Esophagus muscularis mucosa (tissue), 4 donors: Measurements from ENCODE around the gene SHF. TPM values are rescaled to one million over a fixed set of nuclear protein-coding genes. Genes with fewer than 3 reads are reported as not detected.

Experiments used
- DNase-seq: peaks from one replicate; pipeline ENCODE4 v3.0.0-alpha.2; 2017; ENCODE audit errors: extremely low spot score
- H3K27ac ChIP-seq, 4 donors: fragments of 200-600 bp; sonication (generic); replicated peaks in 1 of 4; 1 replicate in 3 of 4; 2 replicates in 1 of 4; pipeline ENCODE4 v1.5.1; 2016 to 2019; ENCODE audit warnings: mild to moderate bottlenecking in 1 of 4
- H3K27me3 ChIP-seq, 4 donors: fragments of 200-600 bp; sonication (generic); one replicate each; pipeline versions ENCODE4 v1.5.1 to v1.6.0; 2016 to 2019
- H3K36me3 ChIP-seq, 4 donors: fragments of 200-600 bp; sonication (generic); one replicate each; pipeline ENCODE4 v1.5.1; 2016 to 2019
- H3K4me1 ChIP-seq, 4 donors: fragments of 200-600 bp; sonication (generic); one replicate each; pipeline ENCODE4 v1.5.1; 2016 to 2019
- H3K4me3 ChIP-seq, 4 donors: fragments of 200-600 bp; sonication (generic); 1 replicate in 2 of 4; 2 replicates in 2 of 4; pipeline ENCODE4 v1.5.1; 2016 to 2019; ENCODE audit warnings: mild to moderate bottlenecking in 4 of 4, moderate library complexity in 1 of 4
- H3K9me3 ChIP-seq, 4 donors: fragments of 200-600 bp; sonication (generic); 1 replicate in 3 of 4; 2 replicates in 1 of 4; pipeline ENCODE4 v1.5.1; 2016 to 2019
- EP300 ChIP-seq: sonication (generic); formaldehyde crosslinking; IDR thresholded peaks from one replicate; pipeline ENCODE4 v1.6.1; 2017; ENCODE audit warnings: antibody characterized with exemption
- POLR2A ChIP-seq: fragments of 450-650 bp; IDR thresholded peaks from one replicate; pipeline ENCODE4 v1.6.1; 2017; ENCODE audit warnings: antibody characterized with exemption, moderate library complexity, mild to moderate bottlenecking, low read depth
- POLR2AphosphoS5 ChIP-seq, 2 donors: sonication (generic); formaldehyde crosslinking; IDR thresholded peaks; one replicate each; pipeline ENCODE4 v1.6.1; 2017; ENCODE audit warnings: antibody characterized with exemption in 2 of 2
- WGBS: methylation state at CpG from one replicate; pipeline ENCODE4 v1.1.5; 2018; 5-methylcytosine and 5-hydroxymethylcytosine counted together
- intact Hi-C: fragments of 100-400 bp; cut with DNase I; formaldehyde crosslinking; loops from one replicate; pipeline ENCODE4 v1.15.1; 2023
- total RNA-seq, 4 donors: library from RNA; depleted of rRNA; stranded (reverse); fragments of >200 nt; gene quantifications; one replicate each; pipeline versions ENCODE4 v1.1.0 to v1.2.1, GENCODE V29; 2016
- TF ChIP-seq, protein P1 (sequence below), 3 experiments: fragments of 200-600 bp in 2 of 3; fragments of 450-650 bp in 1 of 3; sonication (generic) in 2 of 3; IDR thresholded peaks; one replicate each; pipeline ENCODE4 v1.5.1; 2017 to 2019; ENCODE audit warnings: antibody characterized with exemption in 3 of 3, mild to moderate bottlenecking in 2 of 3, moderate library complexity in 1 of 3

Gene SHF
- total RNA-seq, 4 donors from 2014 or later: 4.6 to 15.4 (median 10.2) TPM

DNA sequence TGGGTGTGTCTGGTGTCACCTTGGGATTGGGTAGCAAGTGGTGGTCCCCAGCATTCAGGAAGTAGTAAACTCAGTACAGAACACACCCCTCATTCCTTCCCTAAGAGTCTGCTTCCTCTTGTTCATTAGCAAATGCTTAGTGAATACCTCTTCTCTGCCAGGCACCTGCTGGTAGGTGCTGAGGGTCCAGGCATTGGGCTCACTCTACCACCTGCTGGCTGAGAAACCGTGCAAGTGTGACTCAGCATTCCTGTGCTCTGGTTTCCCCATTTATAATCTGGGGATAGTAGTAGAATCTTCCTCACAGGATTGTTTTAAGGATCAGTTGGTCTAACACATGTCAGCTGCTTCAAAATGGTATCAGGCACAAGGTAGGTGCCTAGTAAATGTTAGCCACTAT is 4.8 kb downstream of the SHF start:
- TF ChIP-seq EP300 (no peak), POLR2A (no peak), POLR2AphosphoS5 (IDR thresholded peaks at IDR 0.05) (no peak)
- TF ChIP-seq, protein P1, sequence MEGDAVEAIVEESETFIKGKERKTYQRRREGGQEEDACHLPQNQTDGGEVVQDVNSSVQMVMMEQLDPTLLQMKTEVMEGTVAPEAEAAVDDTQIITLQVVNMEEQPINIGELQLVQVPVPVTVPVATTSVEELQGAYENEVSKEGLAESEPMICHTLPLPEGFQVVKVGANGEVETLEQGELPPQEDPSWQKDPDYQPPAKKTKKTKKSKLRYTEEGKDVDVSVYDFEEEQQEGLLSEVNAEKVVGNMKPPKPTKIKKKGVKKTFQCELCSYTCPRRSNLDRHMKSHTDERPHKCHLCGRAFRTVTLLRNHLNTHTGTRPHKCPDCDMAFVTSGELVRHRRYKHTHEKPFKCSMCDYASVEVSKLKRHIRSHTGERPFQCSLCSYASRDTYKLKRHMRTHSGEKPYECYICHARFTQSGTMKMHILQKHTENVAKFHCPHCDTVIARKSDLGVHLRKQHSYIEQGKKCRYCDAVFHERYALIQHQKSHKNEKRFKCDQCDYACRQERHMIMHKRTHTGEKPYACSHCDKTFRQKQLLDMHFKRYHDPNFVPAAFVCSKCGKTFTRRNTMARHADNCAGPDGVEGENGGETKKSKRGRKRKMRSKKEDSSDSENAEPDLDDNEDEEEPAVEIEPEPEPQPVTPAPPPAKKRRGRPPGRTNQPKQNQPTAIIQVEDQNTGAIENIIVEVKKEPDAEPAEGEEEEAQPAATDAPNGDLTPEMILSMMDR (IDR thresholded peaks at IDR 0.05): no peak
- H3K4me3 ChIP-seq: no peak overlapping the region

GRCh38 chr15:45181491-45182285 is 6.1 kb downstream of the SHF start:
- no peaks in the 10 kb centered on the region for H3K27me3 ChIP-seq
- H3K27ac ChIP-seq: no peak overlapping the region
- no peak overlapping the region for H3K4me3 ChIP-seq
- no peak for DNase-seq
- H3K9me3 ChIP-seq: no peaks in the 10 kb centered on the region
- 70% methylated on average over 9 of the region's 9 CpGs for WGBS
- TF ChIP-seq EP300 (no peak), POLR2AphosphoS5 (IDR thresholded peaks at IDR 0.05) (no peak), POLR2A (no peak)
- TF ChIP-seq, protein P1 (IDR thresholded peaks at IDR 0.05): no peak
- peaks cover 5 to 26% (median 15%) of the 10 kb centered on the region in 4 donors for H3K4me1 ChIP-seq
- peaks cover 0 to 4% (median 0%) of the 10 kb centered on the region in 4 donors for H3K36me3 ChIP-seq
- intact Hi-C loops: no loop called here

More for the DNA sequence above, 4.8 kb downstream of the SHF start:
- Histone ChIP-seq H3K27me3 (no peaks in the 10 kb centered on the region), H3K4me1 (peaks cover 13 to 34% (median 23%) of the 10 kb centered on the region in 4 donors), H3K9me3 (no peaks in the 10 kb centered on the region), H3K27ac (no peak overlapping the region), H3K36me3 (peaks cover 0 to 2% (median 0%) of the 10 kb centered on the region in 4 donors)
- DNase-seq: no peak
- intact Hi-C loops: no loop called here
- 70% methylated on average over 1 of the region's 1 CpG for WGBS

GRCh38 chr15:45180648-45181436 is 6.9 kb downstream of the SHF start:
- Histone ChIP-seq H3K27ac (no peak overlapping the region), H3K27me3 (no peaks in the 10 kb centered on the region), H3K36me3 (peaks cover 0 to 10% (median 0%) of the 10 kb centered on the region in 4 donors), H3K4me3 (no peak overlapping the region), H3K9me3 (no peaks in the 10 kb centered on the region), H3K4me1 (peaks cover 0 to 18% (median 6%) of the 10 kb centered on the region in 4 donors)
- TF ChIP-seq POLR2A: no peak
- TF ChIP-seq EP300: no peak
- TF ChIP-seq, protein P1 (IDR thresholded peaks at IDR 0.05): no peak
- TF ChIP-seq POLR2AphosphoS5 (IDR thresholded peaks at IDR 0.05): no peak
- DNase-seq: no peak
- intact Hi-C loops: no loop called here
- WGBS: 96% methylated on average over 3 of the region's 8 CpGs

GRCh38 chr15:45180201-45180600 is 7.6 kb downstream of the SHF start:
- 90% methylated on average over 7 of the region's 7 CpGs for WGBS
- TF ChIP-seq POLR2AphosphoS5 (IDR thresholded peaks at IDR 0.05): no peak
- TF ChIP-seq POLR2A: no peak
- TF ChIP-seq, protein P1 (IDR thresholded peaks at IDR 0.05): no peak
- no peak for TF ChIP-seq EP300
- intact Hi-C loops: no loop called here
- DNase-seq: no peak
- H3K9me3 ChIP-seq: no peaks in the 10 kb centered on the region
- no peaks in the 10 kb centered on the region for H3K27me3 ChIP-seq
- H3K27ac ChIP-seq: no peak overlapping the region
- H3K4me1 ChIP-seq: peaks cover 0 to 11% (median 4%) of the 10 kb centered on the region in 4 donors
- peaks cover 2 to 16% (median 3%) of the 10 kb centered on the region in 4 donors for H3K36me3 ChIP-seq
- H3K4me3 ChIP-seq: no peak overlapping the region
